Measurements from ENCODE around the gene SASH3.
"Not testable (repeated sequence)": the region's sequence is repeated elsewhere in the genome, so short reads cannot be mapped to it uniquely, and the experiment has no call there.

SASH3 gene

GRCh38 chrX:129779747-129780146, at the start of gene SASH3:
Gene SASH3 (plus strand): TSS chrX:129779949. CDS start chrX:129780098, 149 bp downstream.
- DNase-seq: no peak

DNA sequence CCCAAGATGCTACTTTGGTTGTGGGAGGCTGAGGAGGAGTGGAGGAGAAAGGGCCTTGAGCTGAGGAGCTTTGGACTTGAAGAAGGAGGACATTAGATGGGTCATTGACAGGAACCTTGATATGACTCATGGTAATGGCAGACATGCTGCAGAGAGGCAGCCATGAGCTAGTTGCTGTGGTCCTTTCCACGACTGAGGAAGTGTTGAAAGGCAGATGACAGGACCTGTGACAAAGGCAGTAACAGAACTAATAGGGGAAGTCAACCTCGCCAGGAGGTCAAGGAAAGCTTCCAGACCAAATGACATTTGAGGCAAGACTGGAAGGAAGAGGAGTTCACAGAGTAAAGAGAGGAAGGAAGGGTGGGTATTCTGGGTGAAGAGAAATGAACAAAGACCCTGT, 48.5 kb upstream of the SASH3 start:
- DNase-seq: no peak

GRCh38 chrX:129732857-129733256, 46.9 kb upstream of the SASH3 start:
- no peak for DNase-seq

- DNase-seq: no peak
Measured at GRCh38 chrX:129733335-129733734, 46.4 kb upstream of the SASH3 start.

DNA sequence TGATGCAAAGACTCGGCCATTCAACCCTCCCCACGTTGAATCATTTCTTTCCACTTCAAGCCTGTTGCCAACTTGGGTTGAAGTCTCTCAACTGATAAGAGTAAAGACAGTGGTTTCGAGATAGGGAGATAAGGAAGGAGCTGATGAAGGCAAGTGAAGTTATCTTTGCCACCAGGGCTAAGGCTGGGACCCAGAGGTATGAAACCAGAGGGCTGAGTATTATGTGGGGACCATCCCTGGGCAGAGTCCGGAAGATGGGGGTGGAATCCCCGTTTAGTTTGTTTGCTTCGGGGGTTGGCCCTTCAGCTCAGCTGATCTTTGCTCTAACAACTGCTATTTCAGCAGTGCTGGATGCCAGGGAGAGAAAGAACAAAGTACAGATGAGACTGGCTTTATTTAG, 43.3 kb upstream of the SASH3 start:
- DNase-seq: no peak

DNA sequence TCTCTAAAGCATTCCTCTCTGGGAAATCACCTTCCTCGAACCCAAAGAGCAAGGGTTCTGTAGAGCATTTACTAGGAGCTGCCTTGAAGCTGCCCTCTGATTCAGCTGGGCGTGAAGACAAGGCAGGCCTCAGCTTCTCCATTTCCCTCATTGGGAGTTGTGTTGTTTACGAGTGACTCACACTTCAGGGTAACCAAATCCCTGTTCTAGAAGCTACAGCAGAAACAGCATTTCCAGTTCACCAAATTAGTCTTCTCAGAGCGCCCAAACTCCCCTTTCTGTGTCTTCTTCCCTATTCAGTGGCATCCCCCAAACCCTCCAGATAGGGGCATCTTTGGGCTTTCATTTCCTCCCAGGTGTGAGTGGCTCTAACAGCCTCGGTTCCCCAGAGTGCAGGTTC, 41.8 kb upstream of the SASH3 start:
- no peak for DNase-seq

DNA sequence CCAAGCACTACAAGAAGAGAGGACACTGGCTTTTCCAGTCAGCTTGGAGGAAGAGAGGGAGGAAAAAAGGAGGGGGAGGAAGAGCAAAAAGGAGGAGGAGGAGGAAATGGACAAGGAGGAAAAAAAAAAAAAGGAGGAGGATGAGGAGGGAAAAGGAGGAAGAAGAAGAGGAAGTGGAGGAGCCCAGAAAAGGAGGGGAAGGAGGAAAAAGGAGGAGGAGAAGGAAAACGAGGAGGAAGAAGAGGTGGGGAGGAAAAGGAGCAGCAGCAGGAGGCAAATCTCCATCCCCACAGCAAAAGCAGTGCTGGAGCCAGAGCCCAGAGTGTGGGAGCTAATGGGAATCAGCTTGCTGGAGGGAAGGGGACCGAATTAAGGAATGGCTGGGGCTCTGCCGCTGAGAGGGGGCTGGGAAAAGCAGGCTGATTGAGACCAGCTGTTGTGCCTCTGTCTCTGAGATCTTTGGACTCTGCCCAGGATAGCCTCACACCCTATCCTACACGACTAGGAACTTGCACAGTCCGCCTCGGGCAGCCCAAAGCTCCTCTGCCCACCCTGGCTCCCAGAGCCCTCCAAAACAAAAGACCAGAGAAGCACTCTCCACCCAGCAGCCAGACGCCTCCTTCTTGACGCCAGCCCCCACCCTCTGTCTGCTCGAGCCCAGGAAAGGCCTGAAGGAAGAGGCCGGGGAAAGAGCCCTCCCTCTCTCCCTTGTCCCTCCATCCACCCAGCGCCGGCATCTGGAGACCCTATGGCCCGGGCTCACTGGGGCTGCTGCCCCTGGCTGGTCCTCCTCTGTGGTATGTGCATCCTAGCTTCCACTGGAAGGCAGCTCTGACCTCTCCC, 41.1 kb upstream of the SASH3 start, which contains the start of gene XPNPEP2:
XPNPEP2 (plus strand) TSS at position 514 of the 843 bp plus-strand sequence; CDS start at position 749, 235 bp downstream.
- DNase-seq: no peak

GRCh38 chrX:129739578-129739977, 40.2 kb upstream of the SASH3 start:
- no peak for DNase-seq

DNA sequence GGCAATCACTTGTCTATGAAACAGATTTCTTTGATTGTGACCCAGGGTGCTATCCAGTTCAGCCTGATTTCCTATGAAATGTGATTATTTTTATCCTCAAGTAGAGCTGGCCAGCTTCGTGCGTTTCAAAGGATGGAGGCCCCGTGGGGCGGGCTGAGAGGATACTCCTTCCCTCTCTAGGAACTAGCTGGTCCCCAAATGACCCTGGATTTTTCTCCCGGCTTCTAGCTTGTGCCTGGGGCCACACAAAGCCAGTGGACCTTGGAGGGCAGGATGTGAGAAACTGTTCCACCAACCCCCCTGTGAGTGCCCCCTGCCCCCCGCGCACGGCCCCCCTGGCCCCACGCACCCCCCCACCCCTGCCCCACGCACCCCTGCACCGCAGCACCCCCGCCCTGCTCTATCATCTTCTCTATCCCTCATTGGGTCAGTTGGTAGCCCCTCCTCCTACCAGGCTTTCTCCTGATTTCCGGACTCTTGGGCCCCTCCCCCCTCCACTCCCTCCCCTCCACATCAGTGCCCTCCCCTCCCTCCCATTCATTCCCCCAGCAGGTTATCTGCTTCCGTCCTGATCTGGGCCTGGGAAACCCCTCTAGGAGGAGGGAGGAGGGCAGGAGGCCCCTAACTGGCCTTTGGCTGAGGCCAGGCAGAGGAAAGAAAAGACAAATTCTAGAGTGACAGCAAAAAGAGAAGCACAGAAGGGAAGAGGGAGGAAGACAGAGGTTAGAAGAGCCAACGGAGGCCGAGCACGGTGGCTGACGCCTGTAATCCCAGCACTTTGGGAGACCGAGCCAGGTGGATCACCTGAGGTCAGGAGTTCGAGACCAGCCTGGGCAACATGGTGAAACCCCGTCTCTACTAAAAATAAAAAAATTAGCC, 37.6 kb upstream of the SASH3 start:
- DNase-seq: no peak

DNA sequence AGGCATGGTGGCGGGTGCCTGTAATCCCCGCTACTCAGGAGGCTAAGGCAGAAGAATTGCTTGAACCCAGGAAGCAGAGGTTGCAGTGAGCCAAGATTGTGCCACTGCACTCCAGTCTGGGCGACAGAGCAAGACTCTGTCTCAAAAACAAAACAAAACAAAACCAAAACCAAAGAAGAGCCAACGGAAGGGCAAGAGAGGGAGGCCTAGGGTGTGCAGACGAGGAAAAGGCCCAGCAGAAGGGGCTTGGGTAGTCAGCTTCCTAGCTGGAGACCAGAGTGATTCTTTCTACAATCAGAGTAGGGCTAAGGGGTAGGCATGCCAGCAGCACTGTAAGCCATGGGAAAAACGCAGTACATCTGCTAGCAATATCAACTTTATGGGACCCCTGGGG, 37.0 kb upstream of the SASH3 start:
- DNase-seq: not testable (repeated sequence)

DNA sequence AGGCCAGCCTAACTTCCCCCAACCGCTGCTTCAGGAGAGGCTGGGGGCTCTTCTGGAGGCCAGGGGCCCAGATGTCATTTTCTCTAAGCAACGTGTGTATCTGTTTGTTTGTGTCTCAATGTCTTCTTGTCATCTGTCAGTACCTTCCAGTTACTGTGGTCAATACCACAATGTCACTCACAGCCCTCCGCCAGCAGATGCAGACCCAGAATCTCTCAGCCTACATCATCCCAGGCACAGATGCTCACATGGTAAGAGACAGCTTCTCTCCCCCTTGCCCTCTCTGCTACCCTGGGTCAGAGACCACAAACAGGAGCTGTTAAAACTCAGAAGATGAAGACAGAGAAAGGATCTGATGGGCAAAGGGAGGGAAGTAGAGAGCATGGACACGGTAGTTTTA, 35.9 kb upstream of the SASH3 start:
- no peak for DNase-seq

- no peak for DNase-seq
Measured at GRCh38 chrX:129744861-129745321, 34.9 kb upstream of the SASH3 start.

- DNase-seq: no peak
Measured at GRCh38 chrX:129746557-129747470, 32.9 kb upstream of the SASH3 start.

GRCh38 chrX:129747533-129747932, 32.2 kb upstream of the SASH3 start:
- DNase-seq: no peak

DNA sequence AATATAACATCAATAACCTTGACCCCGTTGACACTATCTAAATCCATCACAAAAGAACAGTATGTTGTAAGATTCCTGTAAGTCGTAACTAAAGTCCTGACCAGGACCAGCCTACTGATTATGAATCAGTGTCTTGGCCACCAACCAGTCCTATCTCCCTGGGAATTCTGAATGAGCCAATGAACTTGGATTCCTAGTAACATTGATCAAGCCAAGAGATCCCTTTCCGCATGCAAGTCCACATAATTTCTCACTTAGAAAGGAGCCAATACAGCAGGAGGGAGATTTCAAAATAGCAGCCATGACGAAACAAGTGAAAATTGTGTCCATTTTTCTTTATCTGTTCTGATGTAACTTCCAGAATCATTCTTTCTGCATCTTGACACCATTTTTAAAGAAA, 31.4 kb upstream of the SASH3 start:
- no peak for DNase-seq

- DNase-seq: no peak
Measured at GRCh38 chrX:129749069-129749468, 30.7 kb upstream of the SASH3 start.

DNA sequence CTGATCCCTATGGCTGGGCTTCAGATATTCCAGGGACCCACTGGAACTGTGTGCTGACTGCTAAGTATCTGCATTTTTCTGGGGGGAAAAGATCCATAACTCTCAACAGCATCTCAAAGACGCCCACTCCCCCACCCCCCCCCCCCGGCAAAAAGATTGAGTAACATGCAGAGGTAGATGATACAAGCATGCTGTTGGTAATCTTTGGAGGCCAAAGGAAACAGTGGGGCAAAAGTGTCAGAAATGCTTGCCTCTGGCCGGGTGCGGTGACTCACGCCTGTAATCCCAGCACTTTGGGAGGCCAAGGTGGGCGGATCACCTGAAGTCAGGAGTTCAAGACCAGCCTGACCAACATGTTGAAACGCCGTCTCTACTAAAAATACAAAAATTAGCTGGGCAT, 28.8 kb upstream of the SASH3 start:
- no peak for DNase-seq

- DNase-seq: no peak
Measured at GRCh38 chrX:129754056-129755024, 25.4 kb upstream of the SASH3 start.

- DNase-seq: no peak
Measured at GRCh38 chrX:129755779-129756650, 23.7 kb upstream of the SASH3 start.

DNA sequence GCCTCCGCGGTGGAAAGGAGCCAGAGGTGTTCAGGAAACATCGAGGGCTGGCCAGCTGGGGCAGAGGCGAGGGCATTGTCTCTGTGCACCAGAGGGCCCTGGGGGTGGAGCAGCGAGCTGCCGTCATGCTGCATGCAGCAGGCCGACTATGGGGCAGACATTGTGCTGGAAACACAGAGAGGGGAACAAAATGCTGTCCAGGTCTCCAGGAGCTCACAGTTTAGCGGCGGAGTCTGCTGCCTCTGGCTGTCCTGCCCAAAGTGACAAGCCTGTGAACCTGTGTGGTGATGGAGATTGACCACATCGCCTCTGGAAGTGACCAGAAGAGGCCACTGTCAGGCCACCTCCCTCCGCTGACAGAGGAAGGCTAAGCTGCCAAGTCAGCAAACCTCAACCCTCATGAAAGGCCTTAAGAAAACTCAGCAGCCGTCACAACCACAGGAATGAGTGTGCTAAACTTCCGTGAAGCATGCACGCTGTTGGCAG, 20.1 kb upstream of the SASH3 start:
- no peak for DNase-seq
